Panc1 (cell line): ENCODE data around the gene PRPF40B. TPM values are rescaled to one million over a fixed set of nuclear protein-coding genes. Genes with fewer than 3 reads are reported as not detected.
A peak's percentile ranks its signal among the peaks of the same experiment; 100 is the strongest.

Experiments used
- ATAC-seq: fragments of 200-7000 bp; cut with Tn5 transposase; 2 replicates; pipeline ENCODE4 v1.9.1; 2020; ENCODE audit warnings: mild to moderate bottlenecking, moderate library complexity
- Bru-seq: library from RNA; stranded (reverse); fragments of 400-500 nt; gene quantifications from one replicate; lab custom pipeline; 2021; lab: Mats Ljungman, UMichigan
- BruChase-seq, 2 experiments: library from RNA; stranded (reverse); fragments of 400-500 nt; gene quantifications; one replicate each; lab custom pipeline; 2021; lab: Mats Ljungman, UMichigan
- BruUV-seq: library from RNA; stranded (reverse); fragments of 400-500 nt; replicated peaks from 2 replicates; lab custom pipeline; 2021; lab: Mats Ljungman, UMichigan
- CTCF ChIA-PET: fragments of 300-600 bp; sonication (Branson Sonifier 250); formaldehyde crosslinking; loops from one replicate; lab custom pipeline; 2022; ENCODE audit warnings: antibody characterized with exemption; lab: Charles Lee
- POLR2A ChIA-PET: fragments of 300-600 bp; sonication (Branson Sonifier 250); formaldehyde crosslinking; loops from one replicate; lab custom pipeline; 2022; ENCODE audit warnings: antibody characterized with exemption; lab: Charles Lee
- DNase-seq: peaks from one replicate; pipeline ENCODE4 v3.0.0-alpha.2; 2010; ENCODE audit warnings: low read depth, low spot score
- H3K27ac ChIP-seq: 2 replicates; pipeline ENCODE4 v1.5.1; 2011; ENCODE audit warnings: mild to moderate bottlenecking, low read length, inconsistent platforms
- H3K27me3 ChIP-seq: fragments of 200-500 bp; sonication (Bioruptor generic); 2 replicates; pipeline ENCODE4 v1.6.0; 2014; ENCODE audit warnings: low read length, inconsistent platforms; ENCODE audit not compliant: control insufficient read depth, insufficient read depth
- H3K36me3 ChIP-seq: fragments of 200-500 bp; sonication (Bioruptor generic); 2 replicates; pipeline ENCODE4 v1.5.1; 2014; ENCODE audit warnings: inconsistent platforms, mild to moderate bottlenecking, low read length, moderate library complexity; ENCODE audit not compliant: control insufficient read depth, insufficient read depth
- H3K4me1 ChIP-seq: 2 replicates; pipeline ENCODE4 v1.5.1; 2011; ENCODE audit warnings: inconsistent platforms, mild to moderate bottlenecking, low read length, moderate library complexity; ENCODE audit not compliant: control insufficient read depth, insufficient read depth
- H3K4me3 ChIP-seq, 2 experiments: 2 replicates each; pipeline ENCODE4 v1.5.1; 2011 to 2012; ENCODE audit warnings: low read depth in 2 of 2, low read length in 2 of 2, mild to moderate bottlenecking in 2 of 2, inconsistent platforms in 1 of 2, moderate library complexity in 1 of 2
- H3K9me3 ChIP-seq: fragments of 200-500 bp; sonication (Bioruptor generic); 2 replicates; pipeline ENCODE4 v1.5.1; 2014; ENCODE audit warnings: low read depth, mild to moderate bottlenecking, inconsistent platforms, low read length, moderate library complexity; ENCODE audit not compliant: control insufficient read depth, insufficient read depth
- POLR2AphosphoS5 ChIP-seq: IDR thresholded peaks from 2 replicates; pipeline ENCODE4 v1.6.1; 2012; ENCODE audit warnings: mild to moderate bottlenecking, low read depth, low read length, moderate library complexity
- REST ChIP-seq, 2 experiments: IDR thresholded peaks; 2 replicates each; pipeline ENCODE4 v1.6.1; 2011 to 2012; ENCODE audit warnings: low read depth in 2 of 2, control low read depth in 1 of 2, low read length in 1 of 2, mild to moderate bottlenecking in 1 of 2, moderate library complexity in 1 of 2; ENCODE audit not compliant: insufficient read depth in 1 of 2
- SIN3A ChIP-seq: IDR thresholded peaks from 2 replicates; pipeline ENCODE4 v1.6.1; 2012; ENCODE audit warnings: low read depth, mild to moderate bottlenecking, low read length, moderate library complexity, borderline replicate concordance; ENCODE audit not compliant: insufficient read depth
- TCF7L2 ChIP-seq: IDR thresholded peaks from 2 replicates; pipeline ENCODE4 v1.6.1; 2011; ENCODE audit warnings: mild to moderate bottlenecking, low read depth, low read length, inconsistent platforms
- in situ Hi-C: cut with HindIII; loops from 2 replicates; pipeline ENCODE4 v1.10.0; 2016; ENCODE audit warnings: low sequenced_read_pairs, low pct_unique_long_range_greater_than_20kb
- intact Hi-C: fragments of 100-400 bp; cut with micrococcal nuclease; formaldehyde crosslinking; loops from one replicate; pipeline ENCODE4 v1.10.0; 2022; ENCODE audit not compliant: unreplicated experiment
- long read RNA-seq: library from polyadenylated mRNA; unstranded; transcript quantifications from one replicate; pipeline ENCODE4 v2.0.0, GENCODE V29; 2021; ENCODE audit not compliant: unreplicated experiment
- polyA plus RNA-seq: library from polyadenylated mRNA; unstranded; fragments of >200 nt; gene quantifications from one replicate; pipeline ENCODE4 v1.2.1, GENCODE V29; 2012; ENCODE audit warnings: missing spikeins; ENCODE audit not compliant: insufficient read length
- total RNA-seq: library from RNA; stranded (reverse); gene quantifications from one replicate; pipeline ENCODE4 v1.2.1, GENCODE V29; 2021; ENCODE audit not compliant: unreplicated experiment
- TF ChIP-seq, protein P1 (sequence below): fragments of 450-650 bp; IDR thresholded peaks from 2 replicates; pipeline ENCODE4 v1.5.1; 2017; ENCODE audit warnings: mild to moderate bottlenecking

PRPF40B gene
- total RNA-seq (26.3 TPM), Bru-seq, nascent RNA (percentile 69 among the genes with signal in this experiment), BruChase-seq, experiment 1, labeled RNA remaining after a 2-hour chase (percentile 77 among the genes with signal in this experiment), BruChase-seq, experiment 2, labeled RNA remaining after a 6-hour chase (percentile 72 among the genes with signal in this experiment)
- polyA plus RNA-seq: 22.4 TPM
- long read RNA-seq, partial matches to known transcripts: 7 of 200 reads
- long read RNA-seq, other reads (novel, unspliced or antisense): 193 of 200 reads

- Histone ChIP-seq H3K27me3 (peaks cover 2% of the 10 kb centered on the region; the same call in 1 of the 2 replicates), H3K9me3 (no peaks in the 10 kb centered on the region), H3K4me3 (peak within 1 kb of the TSS; percentile 84 to 95), H3K27ac (peak within 1 kb of the TSS; percentile 93), H3K36me3 (no peaks in the 10 kb centered on the region), H3K4me1 (peaks cover 9% of the 10 kb centered on the region)
- ChIA-PET POLR2A (interaction anchor here (0.6 kb wide), 1 partner anchor 400 kb away, joined by 5 read pairs; no protein-coding TSS in a partner anchor), CTCF (interaction anchor here (0.6 to 1.6 kb wide), 4 partner anchors 10 to 310 kb away, joined by 3 to 9 read pairs (median 4); no protein-coding TSS in a partner anchor)
- TF ChIP-seq, protein P1, sequence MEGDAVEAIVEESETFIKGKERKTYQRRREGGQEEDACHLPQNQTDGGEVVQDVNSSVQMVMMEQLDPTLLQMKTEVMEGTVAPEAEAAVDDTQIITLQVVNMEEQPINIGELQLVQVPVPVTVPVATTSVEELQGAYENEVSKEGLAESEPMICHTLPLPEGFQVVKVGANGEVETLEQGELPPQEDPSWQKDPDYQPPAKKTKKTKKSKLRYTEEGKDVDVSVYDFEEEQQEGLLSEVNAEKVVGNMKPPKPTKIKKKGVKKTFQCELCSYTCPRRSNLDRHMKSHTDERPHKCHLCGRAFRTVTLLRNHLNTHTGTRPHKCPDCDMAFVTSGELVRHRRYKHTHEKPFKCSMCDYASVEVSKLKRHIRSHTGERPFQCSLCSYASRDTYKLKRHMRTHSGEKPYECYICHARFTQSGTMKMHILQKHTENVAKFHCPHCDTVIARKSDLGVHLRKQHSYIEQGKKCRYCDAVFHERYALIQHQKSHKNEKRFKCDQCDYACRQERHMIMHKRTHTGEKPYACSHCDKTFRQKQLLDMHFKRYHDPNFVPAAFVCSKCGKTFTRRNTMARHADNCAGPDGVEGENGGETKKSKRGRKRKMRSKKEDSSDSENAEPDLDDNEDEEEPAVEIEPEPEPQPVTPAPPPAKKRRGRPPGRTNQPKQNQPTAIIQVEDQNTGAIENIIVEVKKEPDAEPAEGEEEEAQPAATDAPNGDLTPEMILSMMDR: peak; percentile 80
- TF ChIP-seq SIN3A (peak; percentile 57; the same call in 1 of the 2 replicates), POLR2AphosphoS5 (peak; percentile 77), REST (IDR thresholded peaks at IDR 0.05; ENCODE audit: insufficient read depth in 1 of 2, low read depth in 2 of 2, low read length in 1 of 2) (no peak)
- no TSS peak for BruUV-seq
- in situ Hi-C loops: no loop called here
- DNase-seq: no peak
- intact Hi-C loops: no loop called here
- ATAC-seq: peak; percentile 92
Observed at GRCh38 chr12:49623142-49623904, at the start of gene PRPF40B. Gene PRPF40B (plus strand): TSS chr12:49623561. CDS start chr12:49623591, 30 bp downstream.

- BruUV-seq: no TSS peak
- DNase-seq (no peak), ATAC-seq (no peak)
- ChIA-PET CTCF (no interaction called here), POLR2A (no interaction called here)
- in situ Hi-C loops (no loop called here), intact Hi-C loops (no loop called here)
- no peaks in the 10 kb centered on the region for H3K9me3 ChIP-seq
- TF ChIP-seq REST (IDR thresholded peaks at IDR 0.05; ENCODE audit: insufficient read depth in 1 of 2, low read depth in 2 of 2, low read length in 1 of 2) (no peak), TCF7L2 (no peak), SIN3A (no peak), POLR2AphosphoS5 (no peak)
- TF ChIP-seq, protein P1: no peak
- H3K4me1 ChIP-seq: no peaks in the 10 kb centered on the region
- H3K27me3 ChIP-seq: no peaks in the 10 kb centered on the region
- H3K36me3 ChIP-seq: no peaks in the 10 kb centered on the region; the same call in 1 of the 2 replicates
- no peak overlapping the region for H3K27ac ChIP-seq
- no peak overlapping the region for H3K4me3 ChIP-seq
Observed at GRCh38 chr12:49577589-49578315, 45.6 kb upstream of the PRPF40B start.
